SK-N-SH (cell line): ENCODE results near the gene CHST11. TPM values are rescaled to one million over a fixed set of nuclear protein-coding genes. Genes with fewer than 3 reads are reported as not detected.

Experiments used
- CTCF ChIA-PET: fragments of 300-600, 350-600 bp; formaldehyde crosslinking; extraction: SDS; loops from one replicate; lab custom pipeline; 2021; lab: Yijun Ruan, JAX
- POLR2A ChIA-PET: fragments of 350-600 bp; sonication (Branson Sonifier 250); formaldehyde crosslinking; extraction: SDS; loops from one replicate; lab custom pipeline; 2020; ENCODE audit warnings: antibody characterized with exemption, inconsistent platforms; lab: Yijun Ruan, JAX
- DNase-seq: peaks from one replicate; pipeline ENCODE4 v3.0.0; 2012
- H2AFZ ChIP-seq: fragments of 200-600 bp; sonication (generic); 2 replicates; pipeline ENCODE4 v1.8.1; 2016; ENCODE audit warnings: antibody characterized with exemption, mild to moderate bottlenecking, low read depth
- H3F3A ChIP-seq: fragments of 200-600 bp; sonication (generic); replicated peaks from 2 replicates; pipeline ENCODE3; 2016; ENCODE audit warnings: antibody characterized with exemption, mild to moderate bottlenecking; ENCODE audit not compliant: insufficient read depth
- H3K27ac ChIP-seq, 2 experiments: fragments of 200-500 bp in 1 of 2; fragments of 200-600 bp in 1 of 2; sonication (Bioruptor generic) in 1 of 2; sonication (generic), shearing (Covaris generic) in 1 of 2; 2 replicates each; pipeline versions ENCODE4 v1.5.1 to v1.6.1; 2014 to 2016; ENCODE audit warnings: low read depth in 2 of 2, inconsistent platforms in 1 of 2, low read length in 1 of 2, mild to moderate bottlenecking in 1 of 2, mixed read lengths in 1 of 2
- H3K27me3 ChIP-seq: fragments of 200-600 bp; sonication (generic), shearing (Covaris generic); 2 replicates; pipeline ENCODE4 v1.6.1; 2016; ENCODE audit warnings: mixed run types; ENCODE audit not compliant: insufficient read depth
- H3K36me3 ChIP-seq, 2 experiments: fragments of 200-500 bp in 1 of 2; fragments of 200-600 bp in 1 of 2; sonication (Bioruptor generic) in 1 of 2; sonication (generic) in 1 of 2; replicated peaks in 1 of 2; 2 replicates each; pipeline versions ENCODE3 to v1.5.1; 2014 to 2016; ENCODE audit warnings: low read length in 1 of 2, mild to moderate bottlenecking in 1 of 2; ENCODE audit not compliant: insufficient read depth in 2 of 2, control insufficient read depth in 1 of 2
- H3K4me1 ChIP-seq, 2 experiments: fragments of 200-500 bp in 1 of 2; fragments of 200-600 bp in 1 of 2; sonication (Bioruptor generic) in 1 of 2; sonication (generic), shearing (Covaris generic) in 1 of 2; 2 replicates each; pipeline versions ENCODE4 v1.5.1 to v1.6.1; 2014 to 2016; ENCODE audit warnings: low read depth in 1 of 2, low read length in 1 of 2, mixed run types in 1 of 2; ENCODE audit not compliant: insufficient read depth in 2 of 2, control insufficient read depth in 1 of 2
- H3K4me2 ChIP-seq: fragments of 200-600 bp; sonication (generic), shearing (Covaris generic); 2 replicates; pipeline ENCODE4 v1.6.1; 2017; ENCODE audit warnings: mixed run types
- H3K4me3 ChIP-seq, 2 experiments: fragments of 200-500 bp in 1 of 2; fragments of 200-600 bp in 1 of 2; sonication (Bioruptor generic) in 1 of 2; sonication (generic), shearing (Covaris generic) in 1 of 2; 2 replicates each; pipeline versions ENCODE4 v1.5.1 to v1.8.1; 2014 to 2016; ENCODE audit warnings: low read depth in 2 of 2, inconsistent platforms in 1 of 2, low read length in 1 of 2, mild to moderate bottlenecking in 1 of 2, mixed read lengths in 1 of 2, moderate library complexity in 1 of 2
- H3K79me2 ChIP-seq: fragments of 200-600 bp; sonication (generic); 2 replicates; pipeline ENCODE4 v1.8.1; 2017; ENCODE audit warnings: mild to moderate bottlenecking; ENCODE audit not compliant: insufficient read depth
- H3K9ac ChIP-seq: fragments of 200-600 bp; sonication (generic); 2 replicates; pipeline ENCODE4 v1.6.1; 2017; ENCODE audit warnings: mixed run types
- H3K9me2 ChIP-seq: fragments of 200-600 bp; sonication (generic); 2 replicates; pipeline ENCODE4 v1.6.1; 2017; ENCODE audit warnings: mixed run types
- H3K9me3 ChIP-seq: fragments of 200-600 bp; sonication (generic); 2 replicates; pipeline ENCODE4 v1.6.1; 2017; ENCODE audit warnings: mixed run types, mild to moderate bottlenecking, moderate library complexity
- H4K20me1 ChIP-seq: fragments of 200-600 bp; sonication (generic); 2 replicates; pipeline ENCODE4 v1.6.1; 2017; ENCODE audit warnings: mild to moderate bottlenecking, mixed run types; ENCODE audit not compliant: insufficient read depth
- CTCF ChIP-seq: fragments of 200-600 bp; sonication (generic); IDR thresholded peaks from 2 replicates; pipeline ENCODE4 v1.6.1; 2017; ENCODE audit warnings: antibody characterized with exemption, mild to moderate bottlenecking, moderate library complexity
- ELF1 ChIP-seq: IDR thresholded peaks from 2 replicates; pipeline ENCODE4 v1.4.0; 2012
- GATA2 ChIP-seq: sonication (generic); formaldehyde crosslinking; IDR thresholded peaks from 2 replicates; pipeline ENCODE4 v1.5.0; 2020; ENCODE audit warnings: mild to moderate bottlenecking, missing genetic modification reagents
- MAX ChIP-seq: IDR thresholded peaks from 2 replicates; pipeline ENCODE4 v1.4.0; 2012; ENCODE audit warnings: low read depth
- PBX3 ChIP-seq: IDR thresholded peaks from 2 replicates; pipeline ENCODE4; 2012
- RAD21 ChIP-seq: IDR thresholded peaks from 2 replicates; pipeline ENCODE4 v1.6.1; 2012; ENCODE audit warnings: mild to moderate bottlenecking, low read length
- REST ChIP-seq: IDR thresholded peaks from 2 replicates; pipeline ENCODE4 v1.6.1; 2012; ENCODE audit warnings: mild to moderate bottlenecking, low read depth, low read length, moderate library complexity
- YY1 ChIP-seq: IDR thresholded peaks from 2 replicates; pipeline ENCODE4 v1.4.0; 2012; ENCODE audit warnings: low read depth, mild to moderate bottlenecking
- WGBS: methylation state at CpG from one replicate; pipeline ENCODE4 v1.1.6; 2017; ENCODE audit warnings: low lambda C conversion rate; 5-methylcytosine and 5-hydroxymethylcytosine counted together
- polyA plus RNA-seq, 3 experiments: library from polyadenylated mRNA; depleted of rRNA; stranded (reverse); fragments of >200 nt; gene quantifications; 2 replicates each; pipeline ENCODE4 v1.2.3, GENCODE V29; 2012

Gene CHST11
- polyA plus RNA-seq, 1 of the 3 experiments (the other 2 are of a cell fraction): 18.6 TPM

GRCh38 chr12:104733717-104734175 is 277.0 kb downstream of the CHST11 start (continued):
- TF ChIP-seq CTCF: peak; percentile 51
- TF ChIP-seq MAX: no peak
- TF ChIP-seq ELF1: no peak

- no peaks in the 10 kb centered on the region for H3K36me3 ChIP-seq
- TF ChIP-seq PBX3: no peak
- peak; percentile 36; the same call in 1 of the 2 replicates for TF ChIP-seq GATA2 (CRISPR knock-in tag)
- peak; percentile 18; the same call in 1 of the 2 replicates for TF ChIP-seq RAD21
- TF ChIP-seq REST: no peak
- no peak for TF ChIP-seq YY1
- TF ChIP-seq, all 33 proteins: peak for 2
- ChIA-PET CTCF (interaction anchor here (0.8 to 2.8 kb wide), 12 partner anchors 15 to 352 kb away, joined by 3 to 16 read pairs (median 3); partner anchors contain the start of gene CHST11), POLR2A (interaction anchor here (0.7 kb wide), 1 partner anchor 61 kb away, joined by 3 read pairs; no protein-coding TSS in a partner anchor)
- no peak overlapping the region for H3K4me3 ChIP-seq
- H3K79me2 ChIP-seq: no peaks in the 10 kb centered on the region
- no peaks in the 10 kb centered on the region for H3K9me2 ChIP-seq
- H3F3A ChIP-seq: no peaks in the 10 kb centered on the region
- H3K27me3 ChIP-seq: no peaks in the 10 kb centered on the region
- no peaks in the 10 kb centered on the region for H4K20me1 ChIP-seq
- no peak overlapping the region for H3K27ac ChIP-seq
- no peak overlapping the region for H2AFZ ChIP-seq
- no peak overlapping the region for H3K4me2 ChIP-seq
- WGBS: 75% methylated on average over 6 of the region's 6 CpGs
- H3K4me1 ChIP-seq: peaks cover 0 to 64% of the 10 kb centered on the region in 2 experiments; a peak in 2 of 4 replicates
- no peak for DNase-seq
- no peaks in the 10 kb centered on the region for H3K9me3 ChIP-seq
- H3K9ac ChIP-seq: no peak overlapping the region
Measured at GRCh38 chr12:104734541-104735095, 277.9 kb downstream of the CHST11 start.
